Coronary artery (tissue), 2 donors: Measurements from ENCODE around the gene CDKN1B.

Experiments
- DNase-seq: peaks from one replicate; pipeline ENCODE4 v3.0.0-alpha.2; 2017; ENCODE audit warnings: low spot score
- H3K27ac ChIP-seq, 2 donors: fragments of 200-600 bp; sonication (generic); one replicate each; pipeline ENCODE4 v1.5.1; 2016 to 2019
- H3K4me3 ChIP-seq: fragments of 200-600 bp; sonication (generic); 2 replicates; pipeline ENCODE4 v1.5.1; 2016; ENCODE audit warnings: mild to moderate bottlenecking, moderate library complexity
- CTCF ChIP-seq: fragments of 200-600 bp; sonication (generic); IDR thresholded peaks from one replicate; pipeline ENCODE4 v1.5.1; 2019; ENCODE audit warnings: antibody characterized with exemption

The CDKN1B gene

GRCh38 chr12:12749433-12749832, 32.3 kb downstream of the CDKN1B start:
- Histone ChIP-seq H3K27ac (peak overlapping the region; percentile 29 to 58), H3K4me3 (peak overlapping the region; percentile 66)
- TF ChIP-seq CTCF: no peak
- DNase-seq: no peak

- no peak for DNase-seq
- no peak for TF ChIP-seq CTCF
- Histone ChIP-seq H3K4me3 (no peak overlapping the region), H3K27ac (no peak overlapping the region)
Measured at GRCh38 chr12:12755923-12756322, 38.8 kb downstream of the CDKN1B start.

GRCh38 chr12:12757121-12757520, 40.0 kb downstream of the CDKN1B start:
- H3K4me3 ChIP-seq: no peak overlapping the region
- no peak overlapping the region for H3K27ac ChIP-seq
- no peak for DNase-seq
- TF ChIP-seq CTCF: no peak

GRCh38 chr12:12759234-12759915, 42.2 kb downstream of the CDKN1B start:
- no peak for DNase-seq
- Histone ChIP-seq H3K27ac (no peak overlapping the region), H3K4me3 (no peak overlapping the region)
- TF ChIP-seq CTCF: no peak

- DNase-seq: no peak
- TF ChIP-seq CTCF: no peak
- Histone ChIP-seq H3K4me3 (no peak overlapping the region), H3K27ac (no peak overlapping the region)
Measured at GRCh38 chr12:12764824-12765223, 47.7 kb downstream of the CDKN1B start.

- no peak overlapping the region for H3K4me3 ChIP-seq
- no peak for DNase-seq
- H3K27ac ChIP-seq: no peak overlapping the region
- TF ChIP-seq CTCF: no peak
Measured at GRCh38 chr12:12770262-12770661, 53.1 kb downstream of the CDKN1B start.
